Measurements from ENCODE around the gene HOXA9.

GRCh38 chr7:27138472-27138871 is 26.9 kb downstream of the HOXA9 start:
- no peak for TF ChIP-seq CTCF (IDR thresholded peaks at IDR 0.05)
- TF ChIP-seq POLR2A (IDR thresholded peaks at IDR 0.05), result no peak
